ENCODE data around the gene VPS33B. TPM values are rescaled to one million over a fixed set of nuclear protein-coding genes. Genes with fewer than 3 reads are reported as not detected.
A peak's percentile ranks its signal among the peaks of the same experiment; 100 is the strongest.
"Not testable (repeated sequence)": the region's sequence is repeated elsewhere in the genome, so short reads cannot be mapped to it uniquely, and the experiment has no call there.

Gene VPS33B
- total RNA-seq, 5 donors from 2014 or later (not counting 1 experiment from before 2014, with no cell fraction given) = 19.3 to 29.8 (median 26.0) TPM

- no peak overlapping the region for H3K27ac Mint-ChIP-seq
- no peaks in the 10 kb centered on the region for H3K36me3 Mint-ChIP-seq
- H3K4me1 ChIP-seq (ENCODE audit: control insufficient read depth in 1 of 2, extremely low read depth in 1 of 2, insufficient read depth in 2 of 2, low read length in 2 of 2) = peaks cover 0 to 16% of the 10 kb centered on the region in 2 experiments
- WGBS (ENCODE audit: insufficient coverage) = no CpG with 5 or more reads among the region's 4 CpGs
- peaks cover 6 to 11% of the 10 kb centered on the region in 2 experiments for H3K27me3 ChIP-seq (replicated peaks in 1 of 2; ENCODE audit: control insufficient read depth in 2 of 2, extremely low read depth in 1 of 2, insufficient read depth in 2 of 2, low read length in 1 of 2)
- ATAC-seq (replicated peaks in 1 of 4) (no peak), DNase-seq (no peak)
- H3K27me3 Mint-ChIP-seq = peaks cover 12 to 17% of the 10 kb centered on the region in 2 donors
- H3K4me1 Mint-ChIP-seq = peaks cover 9 to 29% (median 28%) of the 10 kb centered on the region in 3 donors
- no peaks in the 10 kb centered on the region for H3K9me3 ChIP-seq
- no peaks in the 10 kb centered on the region for H3K9me3 Mint-ChIP-seq
- ChIA-PET POLR2A (no interaction called here), CTCF (interaction anchor here (0.5 to 1.6 kb wide), 6 partner anchors 27 to 221 kb away, joined by 3 to 4 read pairs (median 4); no protein-coding TSS in a partner anchor)
- no peaks in the 10 kb centered on the region for H3K36me3 ChIP-seq (ENCODE audit: control insufficient read depth in 2 of 2, extremely low read depth in 1 of 2, insufficient read depth in 1 of 2, low read length in 1 of 2)
- H3K27ac ChIP-seq (ENCODE audit: low read length) = no peak overlapping the region
- no peak overlapping the region for H3K4me3 ChIP-seq (ENCODE audit: control insufficient read depth in 1 of 2, extremely low read depth in 1 of 2, low read length in 1 of 2)
- no peak overlapping the region for H3K4me3 Mint-ChIP-seq
Measured at GRCh38 chr15:91050128-91050455, 27.7 kb upstream of the VPS33B start.

- H3K27me3 Mint-ChIP-seq = peaks cover 7 to 12% of the 10 kb centered on the region in 2 donors
- POLR2A ChIA-PET = no interaction called here
- ATAC-seq (replicated peaks in 1 of 4) = peak in 3 of 4 experiments; percentile 78 to 83 (median 82)
- H3K36me3 Mint-ChIP-seq = no peaks in the 10 kb centered on the region
- H3K9me3 Mint-ChIP-seq = no peaks in the 10 kb centered on the region
- Histone ChIP-seq H3K36me3 (ENCODE audit: control insufficient read depth in 2 of 2, extremely low read depth in 1 of 2, insufficient read depth in 1 of 2, low read length in 1 of 2) (no peaks in the 10 kb centered on the region), H3K9me3 (no peaks in the 10 kb centered on the region), H3K4me3 (ENCODE audit: control insufficient read depth in 1 of 2, extremely low read depth in 1 of 2, low read length in 1 of 2) (no peak overlapping the region), H3K4me1 (ENCODE audit: control insufficient read depth in 1 of 2, extremely low read depth in 1 of 2, insufficient read depth in 2 of 2, low read length in 2 of 2) (peaks cover 0 to 16% of the 10 kb centered on the region in 2 experiments), H3K27me3 (replicated peaks in 1 of 2; ENCODE audit: control insufficient read depth in 2 of 2, extremely low read depth in 1 of 2, insufficient read depth in 2 of 2, low read length in 1 of 2) (peaks cover under 1 to 11% of the 10 kb centered on the region in 2 experiments), H3K27ac (ENCODE audit: low read length) (no peak overlapping the region)
- 65% methylated on average over 9 of the region's 12 CpGs for WGBS (ENCODE audit: insufficient coverage)
- peak in 27 of 35 experiments; percentile 7 to 69 (median 33) for DNase-seq
- no peak overlapping the region for H3K27ac Mint-ChIP-seq
- CTCF ChIA-PET = interaction anchor here (0.5 to 1.6 kb wide), 7 partner anchors 27 to 222 kb away, joined by 3 to 4 read pairs (median 4); no protein-coding TSS in a partner anchor
- H3K4me3 Mint-ChIP-seq = no peak overlapping the region
- H3K4me1 Mint-ChIP-seq = peaks cover 9 to 29% (median 28%) of the 10 kb centered on the region in 3 donors
Measured at GRCh38 chr15:91049378-91050127, 27.2 kb upstream of the VPS33B start.

- H3K27ac Mint-ChIP-seq = peak overlapping the region in 1 of 2 donors; percentile 39
Measured at GRCh38 chr15:91047545-91048199, 25.3 kb upstream of the VPS33B start.

GRCh38 chr15:91046056-91046455, 23.7 kb upstream of the VPS33B start:
- H3K9me3 Mint-ChIP-seq; H3K36me3 Mint-ChIP-seq; H3K36me3 ChIP-seq (ENCODE audit: control insufficient read depth in 2 of 2, extremely low read depth in 1 of 2, insufficient read depth in 1 of 2, low read length in 1 of 2); DNase-seq; H3K27me3 ChIP-seq (replicated peaks in 1 of 2; ENCODE audit: control insufficient read depth in 2 of 2, extremely low read depth in 1 of 2, insufficient read depth in 2 of 2, low read length in 1 of 2); H3K9me3 ChIP-seq; POLR2A ChIA-PET; H3K27ac ChIP-seq (ENCODE audit: low read length); H3K27me3 Mint-ChIP-seq; ATAC-seq (replicated peaks in 1 of 4); H3K27ac Mint-ChIP-seq; H3K4me3 Mint-ChIP-seq; CTCF ChIA-PET; H3K4me3 ChIP-seq (ENCODE audit: control insufficient read depth in 1 of 2, extremely low read depth in 1 of 2, low read length in 1 of 2): not testable (repeated sequence)
- peaks cover 9 to 29% (median 28%) of the 10 kb centered on the region in 3 donors for H3K4me1 Mint-ChIP-seq
- H3K4me1 ChIP-seq (ENCODE audit: control insufficient read depth in 1 of 2, extremely low read depth in 1 of 2, insufficient read depth in 2 of 2, low read length in 2 of 2) = peaks cover 0 to 16% of the 10 kb centered on the region in 2 experiments

More at GRCh38 chr15:91047545-91048199, 25.3 kb upstream of the VPS33B start:
- CTCF ChIA-PET = no interaction called here
- H3K36me3 Mint-ChIP-seq = no peaks in the 10 kb centered on the region
- peaks cover 9 to 29% (median 28%) of the 10 kb centered on the region in 3 donors for H3K4me1 Mint-ChIP-seq
- no peaks in the 10 kb centered on the region for H3K36me3 ChIP-seq (ENCODE audit: control insufficient read depth in 2 of 2, extremely low read depth in 1 of 2, insufficient read depth in 1 of 2, low read length in 1 of 2)
- no CpG with 5 or more reads among the region's 4 CpGs for WGBS (ENCODE audit: insufficient coverage)
- POLR2A ChIA-PET = no interaction called here
- H3K27me3 Mint-ChIP-seq = no peaks in the 10 kb centered on the region
- peaks cover 0 to 16% of the 10 kb centered on the region in 2 experiments for H3K4me1 ChIP-seq (ENCODE audit: control insufficient read depth in 1 of 2, extremely low read depth in 1 of 2, insufficient read depth in 2 of 2, low read length in 2 of 2)
- ATAC-seq (replicated peaks in 1 of 4) (peak in 1 of 4 experiments; percentile 18), DNase-seq (peak in 1 of 35 experiments; percentile 16)
- peaks cover 0 to 5% of the 10 kb centered on the region in 2 experiments for H3K27me3 ChIP-seq (replicated peaks in 1 of 2; ENCODE audit: control insufficient read depth in 2 of 2, extremely low read depth in 1 of 2, insufficient read depth in 2 of 2, low read length in 1 of 2)
- H3K27ac ChIP-seq (ENCODE audit: low read length) = peak overlapping the region; percentile 23
- peak overlapping the region in 1 of 3 donors; percentile 60 for H3K4me3 Mint-ChIP-seq
- H3K4me3 ChIP-seq (ENCODE audit: control insufficient read depth in 1 of 2, extremely low read depth in 1 of 2, low read length in 1 of 2) = no peak overlapping the region
- H3K9me3 ChIP-seq = no peaks in the 10 kb centered on the region
- H3K9me3 Mint-ChIP-seq = no peaks in the 10 kb centered on the region

GRCh38 chr15:91045065-91045464, 22.7 kb upstream of the VPS33B start:
- H3K9me3 Mint-ChIP-seq = no peaks in the 10 kb centered on the region
- ATAC-seq (replicated peaks in 1 of 4) = no peak
- Histone ChIP-seq H3K4me3 (ENCODE audit: control insufficient read depth in 1 of 2, extremely low read depth in 1 of 2, low read length in 1 of 2) (no peak overlapping the region), H3K27ac (ENCODE audit: low read length) (no peak overlapping the region), H3K27me3 (replicated peaks in 1 of 2; ENCODE audit: control insufficient read depth in 2 of 2, extremely low read depth in 1 of 2, insufficient read depth in 2 of 2, low read length in 1 of 2) (no peaks in the 10 kb centered on the region), H3K9me3 (no peaks in the 10 kb centered on the region), H3K4me1 (ENCODE audit: control insufficient read depth in 1 of 2, extremely low read depth in 1 of 2, insufficient read depth in 2 of 2, low read length in 2 of 2) (peaks cover 0 to 14% of the 10 kb centered on the region in 2 experiments), H3K36me3 (ENCODE audit: control insufficient read depth in 2 of 2, extremely low read depth in 1 of 2, insufficient read depth in 1 of 2, low read length in 1 of 2) (no peaks in the 10 kb centered on the region)
- peak overlapping the region in 1 of 2 donors; percentile 5 for H3K27ac Mint-ChIP-seq
- no peak overlapping the region for H3K4me3 Mint-ChIP-seq
- 44% methylated on average over 3 of the region's 3 CpGs for WGBS (ENCODE audit: insufficient coverage)
- no peaks in the 10 kb centered on the region for H3K27me3 Mint-ChIP-seq
- ChIA-PET CTCF (no interaction called here), POLR2A (no interaction called here)
- peaks cover 9 to 28% (median 28%) of the 10 kb centered on the region in 3 donors for H3K4me1 Mint-ChIP-seq
- no peak for DNase-seq
- H3K36me3 Mint-ChIP-seq = no peaks in the 10 kb centered on the region

GRCh38 chr15:91043202-91043874, 20.9 kb upstream of the VPS33B start:
- POLR2A ChIA-PET = no interaction called here
- Histone ChIP-seq H3K27ac (ENCODE audit: low read length) (no peak overlapping the region), H3K36me3 (ENCODE audit: control insufficient read depth in 2 of 2, extremely low read depth in 1 of 2, insufficient read depth in 1 of 2, low read length in 1 of 2) (no peaks in the 10 kb centered on the region), H3K4me3 (ENCODE audit: control insufficient read depth in 1 of 2, extremely low read depth in 1 of 2, low read length in 1 of 2) (no peak overlapping the region), H3K4me1 (ENCODE audit: control insufficient read depth in 1 of 2, extremely low read depth in 1 of 2, insufficient read depth in 2 of 2, low read length in 2 of 2) (peaks cover 0 to 7% of the 10 kb centered on the region in 2 experiments), H3K27me3 (replicated peaks in 1 of 2; ENCODE audit: control insufficient read depth in 2 of 2, extremely low read depth in 1 of 2, insufficient read depth in 2 of 2, low read length in 1 of 2) (peaks cover 0 to 5% of the 10 kb centered on the region in 2 experiments), H3K9me3 (no peaks in the 10 kb centered on the region)
- H3K36me3 Mint-ChIP-seq = no peaks in the 10 kb centered on the region
- H3K27ac Mint-ChIP-seq = no peak overlapping the region
- ATAC-seq (replicated peaks in 1 of 4) = no peak
- no peak for DNase-seq
- peaks cover 9 to 16% (median 14%) of the 10 kb centered on the region in 3 donors for H3K4me1 Mint-ChIP-seq
- 95% methylated on average over 9 of the region's 11 CpGs for WGBS (ENCODE audit: insufficient coverage)
- no peaks in the 10 kb centered on the region for H3K9me3 Mint-ChIP-seq
- H3K4me3 Mint-ChIP-seq = no peak overlapping the region
- H3K27me3 Mint-ChIP-seq = no peaks in the 10 kb centered on the region
- CTCF ChIA-PET = no interaction called here

All from T-cell (primary cell).